ENCODE results near the gene BMP7.

BMP7 gene

GRCh38 chr20:57130160-57130772, 136.2 kb downstream of the BMP7 start:
- no peak for TF ChIP-seq ZNF274 (IDR thresholded peaks at IDR 0.05; ENCODE audit: low read depth, low read length)
- no peak overlapping the region for H3K4me3 ChIP-seq (ENCODE audit: low read length)

- no peak for TF ChIP-seq ZNF274 (IDR thresholded peaks at IDR 0.05; ENCODE audit: low read depth, low read length)
- no peak overlapping the region for H3K4me3 ChIP-seq (ENCODE audit: low read length)
These were observed 137.1 kb downstream of the BMP7 start for GRCh38 chr20:57129303-57129702.

- H3K4me3 ChIP-seq (ENCODE audit: low read length), result no peak overlapping the region
- TF ChIP-seq ZNF274 (IDR thresholded peaks at IDR 0.05; ENCODE audit: low read depth, low read length), result no peak
These were observed 138.2 kb downstream of the BMP7 start for GRCh38 chr20:57128044-57128757.

- TF ChIP-seq ZNF274 (IDR thresholded peaks at IDR 0.05; ENCODE audit: low read depth, low read length), result no peak
- no peak overlapping the region for H3K4me3 ChIP-seq (ENCODE audit: low read length)
These were observed 139.9 kb downstream of the BMP7 start for GRCh38 chr20:57126481-57127092.

GRCh38 chr20:57124800-57125517, 141.5 kb downstream of the BMP7 start:
- H3K4me3 ChIP-seq (ENCODE audit: low read length), result no peak overlapping the region

GRCh38 chr20:57124366-57124765, 142.1 kb downstream of the BMP7 start:
- H3K4me3 ChIP-seq (ENCODE audit: low read length), result no peak overlapping the region
- TF ChIP-seq ZNF274 (IDR thresholded peaks at IDR 0.05; ENCODE audit: low read depth, low read length), result no peak

More at GRCh38 chr20:57124800-57125517, 141.5 kb downstream of the BMP7 start:
- no peak for TF ChIP-seq ZNF274 (IDR thresholded peaks at IDR 0.05; ENCODE audit: low read depth, low read length)

- no peak overlapping the region for H3K4me3 ChIP-seq (ENCODE audit: low read length)
- TF ChIP-seq ZNF274 (IDR thresholded peaks at IDR 0.05; ENCODE audit: low read depth, low read length), result no peak
These were observed 142.9 kb downstream of the BMP7 start for GRCh38 chr20:57123504-57123903.

- no peak overlapping the region for H3K4me3 ChIP-seq (ENCODE audit: low read length)
- TF ChIP-seq ZNF274 (IDR thresholded peaks at IDR 0.05; ENCODE audit: low read depth, low read length), result no peak
These were observed 143.6 kb downstream of the BMP7 start for GRCh38 chr20:57122536-57123489.

GRCh38 chr20:57118964-57119363, 147.5 kb downstream of the BMP7 start:
- TF ChIP-seq ZNF274 (IDR thresholded peaks at IDR 0.05; ENCODE audit: low read depth, low read length), result no peak
- H3K4me3 ChIP-seq (ENCODE audit: low read length), result no peak overlapping the region

All from GM08714 (cell line).